Measurements from ENCODE around the gene TFAP2C.

TFAP2C gene

DNA sequence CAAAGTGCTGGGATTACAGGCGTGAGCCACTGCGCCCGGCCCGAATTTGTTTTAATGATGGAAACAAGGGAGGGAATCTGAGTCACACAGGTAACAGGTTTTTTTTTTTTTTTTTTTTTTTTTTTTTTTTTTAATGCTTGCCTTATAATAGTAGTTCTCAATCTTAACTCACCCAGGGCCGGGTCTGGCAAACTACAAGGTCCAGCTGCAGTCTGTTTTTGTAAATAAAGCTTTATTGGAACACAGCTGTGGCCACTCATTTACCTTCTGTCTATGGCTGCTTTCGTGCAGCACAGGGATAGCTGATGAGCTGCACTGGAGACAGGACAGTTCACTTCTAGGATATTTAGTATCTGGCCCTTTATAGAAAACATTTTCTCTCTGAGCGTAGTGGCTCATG is 58.0 kb downstream of the TFAP2C start:
- ATAC-seq, result no peak
- no peak for TF ChIP-seq CSDC2 (CRISPR knock-in tag; IDR thresholded peaks at IDR 0.05)
- TF ChIP-seq ZFP30 (CRISPR knock-in tag; IDR thresholded peaks at IDR 0.05), result no peak
- TF ChIP-seq RARB (CRISPR knock-in tag; IDR thresholded peaks at IDR 0.05), result no peak
- no peak for TF ChIP-seq ARNTL (CRISPR knock-in tag; IDR thresholded peaks at IDR 0.05; ENCODE audit: borderline replicate concordance, low read depth)

DNA sequence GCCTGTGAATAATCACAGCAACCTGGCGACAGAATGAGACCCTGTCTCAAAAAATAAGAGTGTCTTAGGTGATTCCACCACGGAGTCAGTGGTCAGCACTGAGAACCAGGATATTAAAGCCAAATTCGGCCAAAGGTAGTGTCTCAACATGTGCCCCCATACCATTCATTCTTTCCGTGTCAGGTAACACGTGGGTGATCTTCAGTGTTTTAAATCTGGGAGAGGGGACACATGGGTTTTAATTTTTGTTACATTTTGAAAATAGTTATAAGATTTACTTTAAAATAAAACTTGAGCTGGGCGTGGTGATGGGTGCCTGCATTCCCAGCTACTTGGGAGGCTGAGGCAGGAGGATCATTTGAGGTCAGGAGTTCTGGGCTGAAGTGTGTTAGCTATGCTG is 59.0 kb downstream of the TFAP2C start:
- TF ChIP-seq ZFP3 (CRISPR knock-in tag; IDR thresholded peaks at IDR 0.05) (no peak), RARB (CRISPR knock-in tag; IDR thresholded peaks at IDR 0.05) (no peak)
- ATAC-seq, result no peak
